HEK293 (cell line): ENCODE results near the gene NPFFR2.
A peak's percentile ranks its signal among the peaks of the same experiment; 100 is the strongest.

Source experiments
- CTCF ChIA-PET: fragments of 350-600 bp; formaldehyde crosslinking; extraction: SDS; loops from one replicate; lab custom pipeline; 2021; ENCODE audit warnings: antibody characterized with exemption; lab: Yijun Ruan, JAX
- POLR2A ChIA-PET: fragments of 300-600 bp; formaldehyde crosslinking; extraction: SDS; loops from one replicate; lab custom pipeline; 2020; ENCODE audit warnings: antibody characterized with exemption, inconsistent platforms; lab: Yijun Ruan, JAX
- H3K27ac ChIP-seq: fragments of 200-500 bp; sonication (Bioruptor generic); 2 replicates; pipeline ENCODE4 v1.5.1; 2014; ENCODE audit warnings: low read depth, low read length, control low read depth, inconsistent platforms; ENCODE audit errors: extremely low read depth
- H3K36me3 ChIP-seq, 2 experiments: fragments of 200-500 bp in 1 of 2; sonication (Bioruptor generic) in 1 of 2; 1 replicate in 1 of 2; 2 replicates in 1 of 2; pipeline ENCODE4 v1.5.1; 2014 to 2017; ENCODE audit warnings: inconsistent platforms in 2 of 2, low read length in 2 of 2; ENCODE audit not compliant: control insufficient read depth in 2 of 2, insufficient read depth in 1 of 2
- H3K4me1 ChIP-seq: fragments of 200-500 bp; sonication (Bioruptor generic); 2 replicates; pipeline ENCODE4 v1.5.1; 2014; ENCODE audit warnings: mild to moderate bottlenecking, low read length, inconsistent platforms; ENCODE audit not compliant: control insufficient read depth, insufficient read depth
- H3K4me3 ChIP-seq: 2 replicates; pipeline ENCODE4 v1.5.1; 2011; ENCODE audit warnings: low read depth, mild to moderate bottlenecking, control low read depth, low read length, moderate library complexity
- H3K9me3 ChIP-seq: fragments of 200-500 bp; sonication (Bioruptor generic); 2 replicates; pipeline ENCODE4 v1.5.1; 2014; ENCODE audit warnings: low read depth, low read length, inconsistent platforms; ENCODE audit not compliant: control insufficient read depth, insufficient read depth
- GLIS2 ChIP-seq: fragments of 450-650 bp; formaldehyde crosslinking; IDR thresholded peaks from 2 replicates; pipeline ENCODE4 v1.5.1; 2016; ENCODE audit warnings: missing biosample characterization, missing genetic modification characterization
- HOXA7 ChIP-seq: sonication (generic); formaldehyde crosslinking; IDR thresholded peaks from 2 replicates; pipeline ENCODE4 v1.8.1; 2022; ENCODE audit warnings: missing genetic modification reagents, borderline replicate concordance
- KLF7 ChIP-seq: fragments of 450-650 bp; formaldehyde crosslinking; IDR thresholded peaks from 2 replicates; pipeline ENCODE4 v1.5.1; 2016; ENCODE audit warnings: missing biosample characterization, missing genetic modification characterization, borderline replicate concordance
- KLF9 ChIP-seq: fragments of 450-650 bp; formaldehyde crosslinking; IDR thresholded peaks from 2 replicates; pipeline ENCODE4 v1.5.1; 2016; ENCODE audit warnings: missing biosample characterization, missing genetic modification characterization, low read depth
- SETDB1 ChIP-seq: IDR thresholded peaks from one replicate; pipeline ENCODE4 v1.6.1; 2017; ENCODE audit warnings: mild to moderate bottlenecking, low read length, moderate library complexity, mixed read lengths; ENCODE audit not compliant: insufficient read length
- TSHZ1 ChIP-seq: fragments of 450-650 bp; formaldehyde crosslinking; IDR thresholded peaks from 2 replicates; pipeline ENCODE4 v1.5.1; 2016; ENCODE audit warnings: missing biosample characterization, missing genetic modification characterization, borderline replicate concordance
- WT1 ChIP-seq: fragments of 450-650 bp; formaldehyde crosslinking; IDR thresholded peaks from 2 replicates; pipeline ENCODE4 v1.5.1; 2016; ENCODE audit warnings: missing biosample characterization, missing genetic modification characterization
- ZNF157 ChIP-seq: fragments of 450-650 bp; formaldehyde crosslinking; IDR thresholded peaks from 2 replicates; pipeline ENCODE4 v1.5.1; 2016; ENCODE audit warnings: missing biosample characterization, missing genetic modification characterization
- ZNF2 ChIP-seq: fragments of 450-650 bp; formaldehyde crosslinking; IDR thresholded peaks from 2 replicates; pipeline ENCODE4 v1.5.1; 2016; ENCODE audit warnings: missing biosample characterization, missing genetic modification characterization
- ZNF214 ChIP-seq: fragments of 450-650 bp; formaldehyde crosslinking; IDR thresholded peaks from 2 replicates; pipeline ENCODE4 v1.5.1; 2017; ENCODE audit warnings: missing biosample characterization, mild to moderate bottlenecking, missing genetic modification characterization, borderline replicate concordance
- ZNF221 ChIP-seq: fragments of 450-650 bp; formaldehyde crosslinking; IDR thresholded peaks from 2 replicates; pipeline ENCODE4 v1.5.1; 2017; ENCODE audit warnings: missing biosample characterization, missing genetic modification characterization, borderline replicate concordance
- ZNF292 ChIP-seq: fragments of 450-650 bp; formaldehyde crosslinking; IDR thresholded peaks from 2 replicates; pipeline ENCODE4 v1.5.1; 2016; ENCODE audit warnings: low read depth, missing biosample characterization, missing genetic modification characterization, borderline replicate concordance
- ZNF549 ChIP-seq: fragments of 450-650 bp; IDR thresholded peaks from 2 replicates; pipeline ENCODE4 v1.5.1; 2018; ENCODE audit warnings: missing biosample characterization, missing genetic modification characterization, mild to moderate bottlenecking, inconsistent platforms, moderate library complexity
- ZNF629 ChIP-seq: fragments of 450-650 bp; formaldehyde crosslinking; IDR thresholded peaks from 2 replicates; pipeline ENCODE4 v1.5.1; 2017; ENCODE audit warnings: missing biosample characterization, missing genetic modification characterization
- ZNF658 ChIP-seq: fragments of 450-650 bp; formaldehyde crosslinking; IDR thresholded peaks from 2 replicates; pipeline ENCODE4; 2016; ENCODE audit warnings: missing biosample characterization, missing genetic modification characterization
- ZNF670 ChIP-seq: fragments of 450-650 bp; formaldehyde crosslinking; IDR thresholded peaks from 2 replicates; pipeline ENCODE4 v1.5.1; 2016; ENCODE audit warnings: missing biosample characterization, missing genetic modification characterization, low read depth
- ZNF747 ChIP-seq: fragments of 450-650 bp; formaldehyde crosslinking; IDR thresholded peaks from 2 replicates; pipeline ENCODE4 v1.5.1; 2016; ENCODE audit warnings: missing biosample characterization, missing genetic modification characterization
- ZNF76 ChIP-seq: fragments of 450-650 bp; formaldehyde crosslinking; IDR thresholded peaks from 2 replicates; pipeline ENCODE4; 2016; ENCODE audit warnings: low read depth, missing biosample characterization, missing genetic modification characterization, borderline replicate concordance
- TF ChIP-seq, protein P1 (sequence below): fragments of 450-650 bp; IDR thresholded peaks from 2 replicates; pipeline ENCODE4 v1.5.1; 2018; ENCODE audit warnings: missing biosample characterization, mild to moderate bottlenecking, missing genetic modification characterization
- TF ChIP-seq, protein P2 (sequence below): fragments of 450-650 bp; formaldehyde crosslinking; IDR thresholded peaks from 2 replicates; pipeline ENCODE4 v1.5.1; 2016; ENCODE audit warnings: missing biosample characterization, missing genetic modification characterization

The NPFFR2 gene

DNA sequence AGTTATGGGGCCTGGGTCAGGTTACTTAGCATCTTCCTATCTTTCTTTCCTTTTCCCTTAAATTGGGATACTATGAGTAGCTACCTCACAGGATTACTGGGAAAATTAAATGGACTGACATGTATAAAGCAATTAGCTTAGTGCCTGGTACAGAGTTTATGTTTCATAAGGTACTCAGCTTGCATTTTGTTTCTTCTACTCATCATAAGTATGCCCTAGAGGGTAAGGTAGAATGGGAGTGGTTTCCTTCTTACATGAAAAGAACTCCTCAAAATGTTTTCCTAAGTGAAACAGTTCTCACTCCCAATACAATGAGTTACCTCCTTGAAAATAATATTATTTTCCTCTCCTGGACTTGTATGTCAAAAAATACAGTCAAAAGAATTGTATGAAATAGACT lies 75.7 kb downstream of the NPFFR2 start:
- Histone ChIP-seq H3K9me3 (no peaks in the 10 kb centered on the region), H3K36me3 (no peaks in the 10 kb centered on the region)
- TF ChIP-seq WT1 (tag by site-specific recombination): 0 out of 2 replicates have a peak, but pooled peaks have one; percentile 27
- TF ChIP-seq SETDB1: no peak
- TF ChIP-seq, all 188 proteins: peak for 1
- H3K4me1 ChIP-seq: no peaks in the 10 kb centered on the region
- H3K27ac ChIP-seq: no peak overlapping the region
- ChIA-PET CTCF (no interaction called here), POLR2A (no interaction called here)
- H3K4me3 ChIP-seq: no peak overlapping the region

DNA sequence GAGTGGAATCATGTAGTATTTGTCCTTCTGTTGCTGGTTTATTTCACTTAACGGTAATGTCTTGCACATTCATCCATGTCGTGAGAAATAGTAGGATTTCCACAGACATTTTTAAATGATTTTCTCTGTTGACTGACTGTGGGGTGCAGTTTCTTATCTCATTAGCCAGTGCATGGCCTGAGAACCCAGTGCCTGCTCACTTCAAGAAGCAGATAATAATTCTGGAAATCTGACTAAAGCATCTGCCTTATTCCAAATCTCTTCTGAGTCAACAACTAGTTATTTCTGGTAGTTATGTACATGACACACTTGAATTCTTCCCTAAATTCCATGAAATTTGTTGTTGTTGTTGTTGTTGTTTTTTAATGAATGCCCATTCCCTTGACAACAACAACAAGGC lies 77.6 kb downstream of the NPFFR2 start:
- Histone ChIP-seq H3K36me3 (no peaks in the 10 kb centered on the region), H3K4me3 (no peak overlapping the region), H3K27ac (no peak overlapping the region), H3K9me3 (no peaks in the 10 kb centered on the region), H3K4me1 (no peaks in the 10 kb centered on the region)
- TF ChIP-seq HOXA7 (CRISPR knock-in tag): no peak
- ChIA-PET CTCF (no interaction called here), POLR2A (no interaction called here)

- Histone ChIP-seq H3K4me3 (no peak overlapping the region), H3K27ac (no peak overlapping the region), H3K4me1 (no peaks in the 10 kb centered on the region), H3K36me3 (no peaks in the 10 kb centered on the region), H3K9me3 (no peaks in the 10 kb centered on the region)
- TF ChIP-seq ZNF658 (tag by site-specific recombination) (no peak), ZNF214 (no peak), ZNF549 (tag by site-specific recombination) (no peak), ZNF76 (tag by site-specific recombination) (no peak), ZNF157 (tag by site-specific recombination) (no peak), ZNF670 (no peak), GLIS2 (tag by site-specific recombination) (no peak), KLF9 (tag by site-specific recombination) (no peak), ZNF629 (tag by site-specific recombination) (no peak), ZNF221 (tag by site-specific recombination) (no peak), TSHZ1 (no peak), KLF7 (tag by site-specific recombination) (no peak), ZNF747 (tag by site-specific recombination) (no peak), ZNF2 (tag by site-specific recombination) (no peak), ZNF292 (no peak)
- TF ChIP-seq, protein P1, sequence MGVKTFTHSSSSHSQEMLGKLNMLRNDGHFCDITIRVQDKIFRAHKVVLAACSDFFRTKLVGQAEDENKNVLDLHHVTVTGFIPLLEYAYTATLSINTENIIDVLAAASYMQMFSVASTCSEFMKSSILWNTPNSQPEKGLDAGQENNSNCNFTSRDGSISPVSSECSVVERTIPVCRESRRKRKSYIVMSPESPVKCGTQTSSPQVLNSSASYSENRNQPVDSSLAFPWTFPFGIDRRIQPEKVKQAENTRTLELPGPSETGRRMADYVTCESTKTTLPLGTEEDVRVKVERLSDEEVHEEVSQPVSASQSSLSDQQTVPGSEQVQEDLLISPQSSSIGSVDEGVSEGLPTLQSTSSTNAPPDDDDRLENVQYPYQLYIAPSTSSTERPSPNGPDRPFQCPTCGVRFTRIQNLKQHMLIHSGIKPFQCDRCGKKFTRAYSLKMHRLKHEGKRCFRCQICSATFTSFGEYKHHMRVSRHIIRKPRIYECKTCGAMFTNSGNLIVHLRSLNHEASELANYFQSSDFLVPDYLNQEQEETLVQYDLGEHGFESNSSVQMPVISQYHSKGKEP (tag by site-specific recombination): no peak
- TF ChIP-seq, protein P2, sequence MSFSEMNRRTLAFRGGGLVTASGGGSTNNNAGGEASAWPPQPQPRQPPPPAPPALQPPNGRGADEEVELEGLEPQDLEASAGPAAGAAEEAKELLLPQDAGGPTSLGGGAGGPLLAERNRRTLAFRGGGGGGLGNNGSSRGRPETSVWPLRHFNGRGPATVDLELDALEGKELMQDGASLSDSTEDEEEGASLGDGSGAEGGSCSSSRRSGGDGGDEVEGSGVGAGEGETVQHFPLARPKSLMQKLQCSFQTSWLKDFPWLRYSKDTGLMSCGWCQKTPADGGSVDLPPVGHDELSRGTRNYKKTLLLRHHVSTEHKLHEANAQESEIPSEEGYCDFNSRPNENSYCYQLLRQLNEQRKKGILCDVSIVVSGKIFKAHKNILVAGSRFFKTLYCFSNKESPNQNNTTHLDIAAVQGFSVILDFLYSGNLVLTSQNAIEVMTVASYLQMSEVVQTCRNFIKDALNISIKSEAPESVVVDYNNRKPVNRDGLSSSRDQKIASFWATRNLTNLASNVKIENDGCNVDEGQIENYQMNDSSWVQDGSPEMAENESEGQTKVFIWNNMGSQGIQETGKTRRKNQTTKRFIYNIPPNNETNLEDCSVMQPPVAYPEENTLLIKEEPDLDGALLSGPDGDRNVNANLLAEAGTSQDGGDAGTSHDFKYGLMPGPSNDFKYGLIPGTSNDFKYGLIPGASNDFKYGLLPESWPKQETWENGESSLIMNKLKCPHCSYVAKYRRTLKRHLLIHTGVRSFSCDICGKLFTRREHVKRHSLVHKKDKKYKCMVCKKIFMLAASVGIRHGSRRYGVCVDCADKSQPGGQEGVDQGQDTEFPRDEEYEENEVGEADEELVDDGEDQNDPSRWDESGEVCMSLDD: no peak
- ChIA-PET CTCF (interaction anchor here (0.6 kb wide), 2 partner anchors 391 to 1482 kb away, joined by 3 read pairs; no protein-coding TSS in a partner anchor), POLR2A (no interaction called here)
Observed at GRCh38 chr4:72109959-72110497, 78.2 kb downstream of the NPFFR2 start.
